Right ventricle myocardium superior (tissue), 1 donor: ENCODE data around the gene EIF3C. TPM values are rescaled to one million over a fixed set of nuclear protein-coding genes. Genes with fewer than 3 reads are reported as not detected.
"Not testable (repeated sequence)": the region's sequence is repeated elsewhere in the genome, so short reads cannot be mapped to it uniquely, and the experiment has no call there.

Experiments used
- ATAC-seq: fragments of 200-7000 bp; cut with Tn5 transposase; one replicate; pipeline ENCODE4 v1.9.1; 2020; ENCODE audit warnings: mild to moderate bottlenecking; ENCODE audit not compliant: poor library complexity
- DNase-seq: peaks from one replicate; pipeline ENCODE4 v3.0.0-alpha.2; 2020
- intact Hi-C: fragments of 100-400 bp; cut with DNase I; formaldehyde crosslinking; loops from one replicate; pipeline ENCODE4 v1.11.2; 2022
- long read RNA-seq: library from polyadenylated mRNA; unstranded; transcript quantifications from one replicate; pipeline ENCODE4 v2.0.0, GENCODE V29; 2021
- total RNA-seq: library from RNA; stranded (reverse); fragmentation: NEBNext Ultra II Directional; extraction: Animal tissue kit (Norgen Biotek cat#: 25700); gene quantifications from one replicate; pipeline ENCODE4 v1.2.1, GENCODE V29; 2021
- donor health status: DM: no; HTN: yes; CAD: no; lungs with severe emphysema.

Gene EIF3C
- 378 TPM for total RNA-seq
- long read RNA-seq, transcript EIF3C-209 (21 exons, 3,128 nt), result minor isoform, 8 of 837 reads
- long read RNA-seq, transcript EIF3C-211 (20 exons, 2,986 nt), result minor isoform, 27 of 837 reads
- long read RNA-seq, transcript EIF3C-201 (21 exons, 3,145 nt), result major isoform, 684 of 837 reads
- long read RNA-seq, transcript EIF3C-207 (13 exons, 3,957 nt), result minor isoform, 8 of 837 reads
- long read RNA-seq, partial matches to known transcripts, result 87 of 837 reads
- long read RNA-seq, other reads (novel, unspliced or antisense), result 18 of 837 reads

- DNase-seq, intact Hi-C loops: not testable (repeated sequence)
- ATAC-seq, result peak; percentile 100
Measured at GRCh38 chr16:28711220-28712083, at the start of gene EIF3C. Gene EIF3C (plus strand): TSS chr16:28711464. CDS start chr16:28711687, 223 bp downstream.

- intact Hi-C loops, ATAC-seq: not testable (repeated sequence)
- DNase-seq, result peak; percentile 17
Measured at GRCh38 chr16:28666264-28666663, 45.0 kb upstream of the EIF3C start.

- DNase-seq, intact Hi-C loops, ATAC-seq: not testable (repeated sequence)
Measured at GRCh38 chr16:28667480-28667879, 43.8 kb upstream of the EIF3C start.

GRCh38 chr16:28668199-28668598 is 43.1 kb upstream of the EIF3C start:
- DNase-seq, ATAC-seq, intact Hi-C loops: not testable (repeated sequence)

GRCh38 chr16:28688327-28688952 is 22.8 kb upstream of the EIF3C start:
- peak; percentile 99 for ATAC-seq
- intact Hi-C loops, DNase-seq: not testable (repeated sequence)

GRCh38 chr16:28689425-28689824 is 21.8 kb upstream of the EIF3C start:
- ATAC-seq, intact Hi-C loops, DNase-seq: not testable (repeated sequence)

GRCh38 chr16:28691722-28692121 is 19.5 kb upstream of the EIF3C start:
- DNase-seq, result peak; percentile 5
- intact Hi-C loops, ATAC-seq: not testable (repeated sequence)

GRCh38 chr16:28693257-28693950 is 17.9 kb upstream of the EIF3C start:
- intact Hi-C loops, DNase-seq: not testable (repeated sequence)
- peak; percentile 56 for ATAC-seq

GRCh38 chr16:28699792-28700191 is 11.5 kb upstream of the EIF3C start:
- ATAC-seq, intact Hi-C loops, DNase-seq: not testable (repeated sequence)

GRCh38 chr16:28700349-28700748 is 10.9 kb upstream of the EIF3C start:
- intact Hi-C loops, DNase-seq, ATAC-seq: not testable (repeated sequence)

- intact Hi-C loops, DNase-seq, ATAC-seq: not testable (repeated sequence)
Measured at GRCh38 chr16:28701384-28701783, 9.9 kb upstream of the EIF3C start.

GRCh38 chr16:28704246-28704645 is 7.0 kb upstream of the EIF3C start:
- ATAC-seq, intact Hi-C loops: not testable (repeated sequence)
- DNase-seq, result peak; percentile 22

- intact Hi-C loops, DNase-seq, ATAC-seq: not testable (repeated sequence)
Measured at GRCh38 chr16:28722852-28723650, 11.8 kb downstream of the EIF3C start.

- ATAC-seq, DNase-seq, intact Hi-C loops: not testable (repeated sequence)
Measured at GRCh38 chr16:28731253-28731652, 20.0 kb downstream of the EIF3C start.

GRCh38 chr16:28732455-28733124 is 21.3 kb downstream of the EIF3C start:
- ATAC-seq, result peak; percentile 89
- intact Hi-C loops, DNase-seq: not testable (repeated sequence)

GRCh38 chr16:28739787-28740186 is 28.5 kb downstream of the EIF3C start:
- peak; percentile 62 for ATAC-seq
- DNase-seq, intact Hi-C loops: not testable (repeated sequence)

- peak; percentile 48 for ATAC-seq
- DNase-seq, intact Hi-C loops: not testable (repeated sequence)
Measured at GRCh38 chr16:28740631-28741030, 29.4 kb downstream of the EIF3C start.
